Measurements from ENCODE around the gene AGBL5. TPM values are rescaled to one million over a fixed set of nuclear protein-coding genes. Genes with fewer than 3 reads are reported as not detected.
"Not testable (repeated sequence)": the region's sequence is repeated elsewhere in the genome, so short reads cannot be mapped to it uniquely, and the experiment has no call there.

Gene AGBL5
- total RNA-seq, 2 donors from 2014 or later, result 14.1 to 21.6 TPM

DNA sequence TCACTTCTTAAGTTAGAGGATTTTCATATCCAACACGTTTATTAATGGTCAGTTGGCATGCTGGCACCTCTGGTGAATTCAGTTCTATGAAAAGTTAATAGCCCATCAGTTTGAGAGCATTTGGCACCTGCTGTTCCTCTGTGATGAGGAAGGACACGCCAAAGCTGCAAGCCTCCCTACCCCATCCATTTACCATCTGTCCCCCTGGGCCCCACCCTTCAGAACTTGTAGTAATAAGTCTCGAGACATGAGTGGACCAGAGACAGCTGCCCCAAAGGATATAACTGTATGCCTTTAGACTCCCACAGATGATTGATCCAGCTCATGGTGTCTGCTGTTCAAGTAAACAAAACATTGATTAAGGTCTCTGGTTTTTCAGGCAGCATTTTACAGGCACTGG is 13.7 kb downstream of the AGBL5 start:
- H3K36me3 Mint-ChIP-seq, result peaks cover 34 to 48% of the 10 kb centered on the region in 2 donors
- peak overlapping the region in 1 of 2 donors; percentile 4 for H3K27ac Mint-ChIP-seq

DNA sequence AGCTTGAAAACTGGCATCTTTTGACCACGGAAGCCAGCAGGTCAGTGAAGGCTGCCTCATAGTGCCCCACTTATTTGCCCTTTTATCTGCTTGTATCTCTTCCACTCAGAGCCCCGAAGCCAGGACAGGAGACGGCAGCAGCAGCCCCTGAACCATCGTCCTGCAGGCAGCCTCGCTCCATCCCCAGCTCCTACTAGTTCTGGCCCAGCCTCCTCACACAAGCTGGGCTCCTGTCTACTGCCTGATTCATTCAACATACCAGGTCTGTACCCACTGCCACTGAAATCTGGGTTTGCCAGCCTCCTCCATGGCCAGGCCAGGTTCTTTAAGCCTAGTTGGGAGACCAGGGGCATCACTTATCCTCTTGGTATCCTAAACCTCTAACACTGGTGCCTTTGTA is 15.9 kb downstream of the AGBL5 start:
- no peak for ATAC-seq
- Mint-ChIP-seq H3K27ac (peak overlapping the region in 1 of 2 donors; percentile 44), H3K36me3 (peaks cover 42 to 54% of the 10 kb centered on the region in 2 donors)

More for the DNA sequence above, 13.7 kb downstream of the AGBL5 start:
- no peak for DNase-seq (ENCODE audit: low spot score in 2 of 2)
- H3K9me3 Mint-ChIP-seq, result no peaks in the 10 kb centered on the region
- no peak for ATAC-seq

DNA sequence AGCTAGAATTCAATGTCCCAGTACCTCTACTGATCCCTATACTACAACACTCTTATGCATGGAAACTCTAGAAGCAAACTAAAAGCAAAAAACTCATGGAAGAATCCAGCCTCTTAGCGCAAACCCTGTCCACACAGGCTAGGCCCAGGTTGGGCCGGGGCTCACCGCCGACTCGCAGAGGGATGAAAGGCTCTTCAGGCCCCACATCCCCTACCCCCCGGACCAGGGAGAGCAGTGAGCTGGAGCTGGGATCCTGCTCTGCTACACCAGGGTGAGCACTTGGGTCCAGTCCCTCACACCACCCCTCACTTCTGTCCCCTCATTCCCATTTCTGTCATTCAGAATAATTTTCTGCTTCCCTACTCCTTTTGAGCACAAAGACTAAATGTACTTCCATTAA is 18.0 kb downstream of the AGBL5 start:
- no peaks in the 10 kb centered on the region for H3K9me3 Mint-ChIP-seq
- H3K36me3 Mint-ChIP-seq, result peaks cover 41 to 42% of the 10 kb centered on the region in 2 donors
- ATAC-seq, result no peak
- no peak for DNase-seq (ENCODE audit: low spot score in 2 of 2)
- peak overlapping the region; percentile 90 to 94 for H3K27ac Mint-ChIP-seq

More for the DNA sequence above, 15.9 kb downstream of the AGBL5 start:
- H3K9me3 Mint-ChIP-seq, result no peaks in the 10 kb centered on the region
- DNase-seq (ENCODE audit: low spot score in 2 of 2), result no peak

DNA sequence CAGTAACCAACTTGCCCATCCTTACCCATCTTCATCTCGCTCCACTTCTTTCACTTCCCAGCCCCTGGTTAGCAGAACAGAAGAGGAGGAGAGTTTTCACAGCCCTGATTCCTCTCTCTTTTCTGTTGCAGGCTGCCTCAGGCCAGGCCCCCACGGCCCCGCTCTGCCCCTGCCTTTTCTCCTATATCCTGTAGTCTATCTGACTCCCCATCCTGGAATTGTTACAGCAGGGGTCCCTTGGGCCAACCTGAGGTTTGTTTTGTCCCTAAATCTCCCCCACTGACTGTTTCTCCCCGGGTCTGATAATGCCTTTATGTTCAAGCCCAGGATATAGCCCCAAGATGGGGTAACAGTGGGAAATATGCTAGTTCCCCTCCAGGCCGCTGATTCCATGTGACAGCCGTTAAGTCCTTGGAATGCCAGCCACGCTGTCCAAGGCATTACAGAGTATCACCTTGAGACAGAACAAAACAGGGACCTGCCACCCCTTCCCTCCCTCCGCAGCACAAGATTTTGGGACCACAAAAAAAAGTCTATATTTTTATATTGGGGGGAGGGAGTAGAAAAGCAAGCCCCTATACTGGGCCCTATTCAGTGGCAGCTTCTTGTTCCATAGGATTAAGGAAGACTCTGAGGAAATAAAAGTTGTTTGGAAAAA is 18.6 kb downstream of the AGBL5 start:
- ATAC-seq (no peak), DNase-seq (ENCODE audit: low spot score in 2 of 2) (no peak)
- Mint-ChIP-seq H3K36me3 (peaks cover 40 to 42% of the 10 kb centered on the region in 2 donors), H3K9me3 (no peaks in the 10 kb centered on the region), H3K27ac (peak overlapping the region; percentile 94 to 97)

DNA sequence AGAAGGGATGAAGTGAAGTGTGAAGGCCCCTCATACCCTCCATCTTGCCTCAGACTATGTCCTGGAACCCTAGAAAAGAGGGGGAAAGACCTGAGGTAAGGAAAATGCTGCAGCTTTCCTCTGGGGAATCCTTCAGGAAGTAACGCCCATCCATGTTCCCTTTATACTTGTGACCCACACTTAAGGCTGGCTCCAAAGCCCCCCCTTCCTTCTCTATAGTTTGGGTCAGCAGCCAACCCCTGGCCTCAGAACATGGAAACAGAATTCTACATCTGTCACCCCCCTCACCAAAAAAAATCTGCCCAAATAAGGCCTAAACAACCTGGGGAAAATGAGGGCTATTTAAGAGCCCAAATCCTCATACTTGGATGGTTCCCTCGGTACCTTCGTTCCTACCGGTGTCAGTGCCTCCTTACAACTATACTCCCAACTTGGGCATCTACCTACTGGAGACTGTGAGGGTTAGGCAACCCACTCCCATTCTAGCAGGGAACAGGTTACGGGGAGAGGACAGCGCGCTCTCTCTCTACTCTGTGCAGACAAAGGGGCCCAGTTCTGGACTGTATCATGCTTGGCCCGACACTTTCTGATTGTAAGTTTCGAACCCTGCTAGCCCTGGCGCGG is 19.3 kb downstream of the AGBL5 start:
- Mint-ChIP-seq H3K36me3 (peaks cover 36 to 40% of the 10 kb centered on the region in 2 donors), H3K27ac (peak overlapping the region; percentile 94 to 97), H3K9me3 (no peaks in the 10 kb centered on the region)
- DNase-seq (ENCODE audit: low spot score in 2 of 2) (no peak), ATAC-seq (no peak)

DNA sequence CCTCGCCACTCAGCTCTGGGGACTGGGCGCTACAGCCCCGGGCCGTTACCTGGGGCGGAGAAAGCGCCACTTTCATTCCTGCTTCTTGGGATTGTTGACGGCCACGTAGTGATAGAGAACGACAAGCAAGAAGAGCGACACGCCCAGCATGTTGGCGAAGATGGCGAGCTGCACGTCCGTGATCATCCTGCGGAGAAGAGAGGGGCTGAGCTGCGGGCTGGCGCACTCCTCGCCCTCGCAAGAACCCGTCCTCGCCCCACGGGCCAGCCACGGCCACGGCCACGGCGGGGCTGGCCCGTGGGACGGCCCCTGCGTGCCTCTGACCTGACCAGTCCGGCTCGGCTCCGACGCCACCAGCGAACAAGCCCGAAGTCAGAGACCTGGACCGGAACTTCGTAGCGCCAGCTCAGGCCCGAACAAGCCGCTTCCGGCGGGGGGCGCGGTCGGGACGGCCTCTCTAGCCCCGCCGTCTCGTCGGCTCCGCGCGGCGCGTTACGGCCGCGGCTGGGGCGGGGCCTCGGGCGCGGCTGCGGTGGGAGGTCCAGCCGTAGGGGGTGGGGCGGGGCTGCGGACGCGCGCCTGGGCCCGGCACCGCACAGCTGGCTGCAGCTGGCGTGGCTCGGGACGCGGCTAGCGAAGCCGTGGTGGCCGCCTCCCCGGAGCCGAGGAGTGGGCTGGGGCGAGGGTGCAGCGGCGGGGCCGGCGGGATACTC is 20.0 kb downstream of the AGBL5 start, which contains the start of gene OST4:
Gene OST4 (minus strand): TSS at position 378 of the 713 bp plus-strand sequence.
- H3K9me3 Mint-ChIP-seq, result no peaks in the 10 kb centered on the region
- peak; percentile 94 to 95 for ATAC-seq
- peaks cover 30 to 33% of the 10 kb centered on the region in 2 donors for H3K36me3 Mint-ChIP-seq
- DNase-seq (ENCODE audit: low spot score in 2 of 2), result peak; percentile 93 to 95
- H3K27ac Mint-ChIP-seq, result peak within 1 kb of the TSS; percentile 94 to 97

DNA sequence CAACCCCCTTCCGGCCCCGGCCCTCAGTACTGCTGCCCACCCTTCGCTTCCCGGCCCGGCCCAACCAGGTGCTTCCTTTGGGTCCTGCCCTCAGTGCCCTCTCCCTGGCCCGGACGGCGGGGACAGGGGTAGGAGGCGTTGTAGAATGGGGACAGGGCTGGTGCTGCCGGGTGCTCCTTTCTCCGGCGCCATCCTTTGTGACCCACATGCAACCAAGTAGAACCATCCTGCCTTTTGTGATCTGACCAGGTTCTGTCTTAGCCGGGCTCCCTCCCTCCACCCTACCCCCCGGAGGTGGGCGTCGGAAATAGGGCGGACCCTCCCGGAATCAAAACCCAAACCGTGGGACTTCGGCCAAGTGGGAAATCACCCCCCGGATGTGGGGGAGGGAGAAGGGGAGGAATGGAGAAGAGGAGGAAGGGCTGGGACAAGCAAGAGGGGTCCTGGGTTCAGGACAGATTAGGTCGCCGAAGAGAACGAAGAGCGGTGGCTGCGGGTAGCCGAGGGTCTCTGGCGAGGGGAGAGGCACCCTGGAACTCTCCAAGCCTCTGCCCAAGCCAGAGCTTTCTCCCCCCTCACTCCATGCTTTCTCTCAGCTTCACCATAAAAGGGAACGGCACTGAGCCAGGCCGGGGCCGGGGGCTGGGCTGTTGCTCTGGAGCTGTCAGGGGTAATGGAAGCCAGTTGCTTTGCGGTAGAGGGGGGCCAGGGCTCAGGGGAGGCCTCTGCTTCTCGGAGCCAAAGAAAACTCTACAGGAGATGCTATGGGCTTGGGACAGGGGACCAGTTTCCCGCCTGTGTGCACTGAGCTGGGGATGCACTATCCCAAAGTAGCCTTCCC is 20.7 kb downstream of the AGBL5 start:
- H3K27ac Mint-ChIP-seq, result peak overlapping the region; percentile 71 to 92
- no peaks in the 10 kb centered on the region for H3K9me3 Mint-ChIP-seq
- peaks cover 29 to 31% of the 10 kb centered on the region in 2 donors for H3K36me3 Mint-ChIP-seq
- ATAC-seq (peak; percentile 30 to 42), DNase-seq (ENCODE audit: low spot score in 2 of 2) (no peak)

DNA sequence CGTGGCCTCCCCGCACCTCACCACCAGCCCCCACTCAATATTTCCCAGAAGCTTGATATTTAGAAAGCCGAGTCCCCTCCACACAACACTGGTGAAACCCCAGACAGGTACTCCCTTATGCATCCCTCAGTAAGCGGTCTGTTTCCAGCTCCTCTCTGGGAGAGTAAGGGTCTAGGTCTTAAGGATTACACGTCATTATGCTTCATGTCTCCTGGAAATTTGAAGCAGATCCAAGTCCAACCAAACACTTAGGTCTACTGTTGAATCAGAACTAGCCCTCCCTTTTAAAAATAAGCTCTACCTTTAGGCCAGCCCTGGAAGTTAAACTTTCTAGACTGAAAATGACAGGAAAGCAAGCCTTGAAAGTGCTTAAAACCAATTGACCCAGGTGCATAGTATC is 21.5 kb downstream of the AGBL5 start:
- no peaks in the 10 kb centered on the region for H3K9me3 Mint-ChIP-seq
- H3K36me3 Mint-ChIP-seq, result peaks cover 29 to 31% of the 10 kb centered on the region in 2 donors
- ATAC-seq (no peak), DNase-seq (ENCODE audit: low spot score in 2 of 2) (no peak)
- peak overlapping the region in 1 of 2 donors; percentile 71 for H3K27ac Mint-ChIP-seq

DNA sequence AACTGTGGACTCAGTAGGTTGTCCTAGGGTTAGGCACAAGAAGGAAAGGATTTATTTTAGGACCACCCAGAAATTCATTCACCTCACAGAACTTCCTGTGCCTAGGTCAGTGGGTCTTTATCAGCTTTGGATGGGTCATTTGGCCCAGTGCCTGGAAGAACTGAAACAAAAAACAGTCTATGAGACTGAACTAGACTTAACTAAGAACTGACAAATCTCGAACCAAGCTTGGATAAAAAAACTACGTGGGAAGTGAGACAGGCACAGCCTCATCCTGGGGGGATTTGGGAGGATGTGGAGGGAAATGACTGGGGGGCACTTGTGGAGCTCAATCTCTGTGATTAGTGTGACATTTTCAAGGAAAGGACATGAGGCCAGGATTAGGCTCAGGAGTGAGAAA is 22.3 kb downstream of the AGBL5 start:
- Mint-ChIP-seq H3K9me3 (no peaks in the 10 kb centered on the region), H3K27ac (peak overlapping the region in 1 of 2 donors; percentile 22), H3K36me3 (peaks cover 20 to 22% of the 10 kb centered on the region in 2 donors)
- DNase-seq (ENCODE audit: low spot score in 2 of 2) (no peak), ATAC-seq (no peak)

DNA sequence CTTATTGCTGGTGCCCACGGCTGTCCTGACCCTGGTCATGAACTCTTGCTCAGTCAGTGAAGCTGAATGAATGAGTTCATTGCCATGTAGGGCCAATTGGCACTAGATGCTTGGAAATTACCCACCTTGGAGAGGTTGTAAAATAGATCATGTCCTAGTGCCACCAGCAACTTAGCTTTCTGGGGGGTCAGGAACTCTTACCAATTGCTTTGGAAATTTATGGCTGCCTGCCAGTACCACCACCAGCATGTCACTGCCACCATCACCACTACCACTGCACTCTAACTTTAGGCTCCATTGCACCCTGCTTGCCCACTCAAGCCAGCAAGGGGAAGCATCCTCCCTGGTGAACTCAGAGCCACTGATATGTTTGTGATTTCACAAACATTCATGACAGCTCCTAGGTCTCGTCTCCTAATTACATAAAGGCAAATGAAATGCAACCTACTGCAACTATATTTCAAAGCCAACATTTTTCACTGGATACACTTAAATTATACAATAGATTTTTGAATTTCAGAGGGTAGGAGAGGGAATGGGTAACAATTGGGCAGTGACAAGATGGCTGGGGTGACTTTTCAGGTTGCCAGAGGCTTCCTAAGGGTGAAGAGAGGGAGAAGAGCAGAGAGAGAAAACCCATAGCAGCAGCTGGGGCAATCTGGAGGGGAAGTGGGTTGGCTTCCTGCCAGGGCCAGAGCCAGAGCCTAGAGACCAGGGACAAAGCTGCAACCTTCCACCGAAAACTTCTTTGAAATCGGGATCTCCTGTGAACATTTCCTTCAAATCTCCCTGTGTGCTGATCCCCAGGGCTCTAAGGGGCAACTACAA is 23.5 kb downstream of the AGBL5 start:
- peaks cover 8 to 10% of the 10 kb centered on the region in 2 donors for H3K36me3 Mint-ChIP-seq
- peak overlapping the region; percentile 7 to 72 for H3K27ac Mint-ChIP-seq
- H3K9me3 Mint-ChIP-seq, result no peaks in the 10 kb centered on the region
- DNase-seq (ENCODE audit: low spot score in 2 of 2) (peak in 1 of 2 donors; percentile 40), ATAC-seq (no peak)

DNA sequence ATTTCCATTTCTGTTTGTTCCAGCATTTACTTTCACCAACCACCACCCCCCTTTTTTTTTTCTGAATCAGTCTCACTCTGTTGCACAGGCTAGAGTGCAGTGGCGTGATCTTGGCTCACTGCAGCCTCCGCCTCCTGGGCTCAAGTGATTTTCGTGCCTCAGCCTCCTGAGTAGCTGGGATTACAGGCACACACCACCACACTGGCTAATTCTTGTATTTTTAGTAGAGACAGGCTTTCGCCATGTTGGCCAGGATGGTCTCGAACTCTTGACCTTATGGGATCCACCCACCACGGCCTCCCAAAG is 24.1 kb downstream of the AGBL5 start:
- DNase-seq (ENCODE audit: low spot score in 2 of 2); H3K36me3 Mint-ChIP-seq: not testable (repeated sequence)

DNA sequence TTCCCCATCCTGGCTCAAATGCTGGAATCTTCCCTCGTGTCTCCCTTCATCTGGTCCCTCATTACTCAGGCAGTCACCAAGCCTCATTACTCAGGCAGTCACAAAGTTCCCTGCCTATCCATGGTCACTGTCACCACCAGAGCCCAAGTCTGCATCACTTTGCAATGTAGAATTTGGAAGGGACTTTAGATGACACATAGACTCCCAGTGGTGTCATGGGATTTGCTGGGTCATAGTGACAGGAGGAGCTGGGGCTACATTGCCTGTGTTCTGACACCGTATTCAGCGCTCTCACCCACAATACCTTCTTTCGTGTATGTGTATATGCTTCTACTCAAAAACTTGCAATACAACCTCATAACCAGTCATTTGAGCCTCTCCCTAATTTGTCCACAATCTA is 24.9 kb downstream of the AGBL5 start:
- DNase-seq (ENCODE audit: low spot score in 2 of 2) (no peak), ATAC-seq (no peak)
- H3K9me3 Mint-ChIP-seq, result no peaks in the 10 kb centered on the region
- H3K36me3 Mint-ChIP-seq, result no peaks in the 10 kb centered on the region
- H3K27ac Mint-ChIP-seq, result peak overlapping the region; percentile 2 to 10

More for the DNA sequence above, 24.1 kb downstream of the AGBL5 start:
- H3K27ac Mint-ChIP-seq, result peak overlapping the region; percentile 7 to 72
- not testable (repeated sequence) for H3K9me3 Mint-ChIP-seq, ATAC-seq

DNA sequence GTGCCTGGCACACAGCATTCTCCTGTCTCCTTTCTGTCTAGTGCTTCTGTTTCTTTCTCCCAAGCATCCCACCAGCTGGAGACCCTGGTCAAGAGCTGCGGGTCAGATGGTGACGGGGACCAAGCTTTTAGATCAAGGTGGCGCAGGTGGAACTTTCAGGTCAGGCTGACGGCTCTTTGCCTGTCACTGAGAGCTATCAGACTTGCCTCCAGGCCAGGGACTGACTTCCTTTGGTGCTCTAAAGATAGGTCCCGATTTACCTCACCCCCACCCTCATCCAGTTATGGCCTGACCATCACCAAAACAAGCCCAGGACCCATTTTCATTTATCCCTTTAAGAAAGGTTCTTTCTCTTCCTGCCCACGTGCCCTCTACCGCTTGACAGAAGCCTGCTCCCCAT is 25.8 kb downstream of the AGBL5 start:
- no peak for DNase-seq (ENCODE audit: low spot score in 2 of 2)
- Mint-ChIP-seq H3K9me3 (no peaks in the 10 kb centered on the region), H3K36me3 (no peaks in the 10 kb centered on the region), H3K27ac (peak overlapping the region in 1 of 2 donors; percentile 64)
- no peak for ATAC-seq

DNA sequence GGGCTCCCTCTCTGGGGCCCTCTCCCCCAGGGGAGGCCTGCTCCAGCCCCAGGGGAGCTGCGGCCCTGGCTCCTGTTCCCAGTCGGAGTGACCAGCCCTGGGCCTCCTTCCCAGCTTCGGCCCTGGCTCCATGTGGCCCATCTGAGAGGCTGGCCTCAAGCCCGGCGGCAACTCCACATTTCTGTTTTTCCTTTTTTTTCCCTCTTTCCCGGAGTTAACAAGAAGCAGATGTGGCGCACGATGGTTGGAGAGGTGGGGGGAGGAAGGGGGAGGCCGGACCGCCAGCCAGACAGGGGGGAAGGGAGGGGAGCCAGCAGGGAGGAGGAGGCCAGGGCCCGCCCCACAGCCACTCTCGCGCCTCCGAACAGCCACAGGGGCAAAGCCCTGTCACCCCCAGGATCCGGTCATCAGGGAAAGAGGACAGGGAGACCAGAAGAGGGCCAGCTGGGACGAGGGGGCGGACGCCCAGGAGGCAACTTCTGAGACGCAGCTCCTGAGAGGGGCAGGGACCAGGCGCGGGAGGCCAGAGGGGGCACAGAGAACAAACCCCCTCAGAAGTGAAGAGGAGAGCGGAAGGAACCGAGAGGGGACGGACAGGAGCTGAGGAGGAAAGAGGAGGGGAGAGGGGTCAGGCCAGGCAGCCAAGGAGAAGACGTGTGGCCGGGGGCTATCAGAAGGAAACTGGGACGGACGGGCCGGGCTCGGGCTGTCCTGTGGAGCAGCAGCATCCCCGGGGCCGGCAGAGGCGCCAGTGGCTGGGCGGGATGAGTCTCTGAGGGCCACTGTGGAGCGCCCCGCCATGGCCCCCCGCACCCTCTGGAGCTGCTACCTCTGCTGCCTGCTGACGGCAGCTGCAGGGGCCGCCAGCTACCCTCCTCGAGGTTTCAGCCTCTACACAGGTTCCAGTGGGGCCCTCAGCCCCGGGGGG is 27.1 kb downstream of the AGBL5 start, which contains the start of gene EMILIN1:
Gene EMILIN1 (plus strand): TSS at position 349 of the 928 bp plus-strand sequence. CDS start 451 bp downstream, at position 800.
- Mint-ChIP-seq H3K27ac (peak within 1 kb of the TSS in 1 of 2 donors; percentile 64), H3K9me3 (no peaks in the 10 kb centered on the region), H3K36me3 (no peaks in the 10 kb centered on the region)
- ATAC-seq (no peak), DNase-seq (ENCODE audit: low spot score in 2 of 2) (no peak)
